Rectal smooth muscle tissue (tissue), 1 donor: ENCODE measurements around the gene MCL1.
A peak's percentile ranks its signal among the peaks of the same experiment; 100 is the strongest.
"Not testable (repeated sequence)": the region's sequence is repeated elsewhere in the genome, so short reads cannot be mapped to it uniquely, and the experiment has no call there.

ENCODE experiments used
- H3K27ac ChIP-seq: one replicate; pipeline ENCODE4 v1.7.0; 2013; ENCODE audit warnings: low read depth, low read length, inconsistent platforms
- H3K27me3 ChIP-seq: one replicate; pipeline ENCODE4 v1.7.0; 2013; ENCODE audit warnings: low read length; ENCODE audit not compliant: control insufficient read depth, insufficient read depth
- H3K36me3 ChIP-seq: one replicate; pipeline ENCODE4 v1.7.0; 2013; ENCODE audit warnings: low read length; ENCODE audit not compliant: control insufficient read depth, insufficient read depth
- H3K4me1 ChIP-seq: one replicate; pipeline ENCODE4 v1.7.0; 2013; ENCODE audit warnings: low read length; ENCODE audit not compliant: control insufficient read depth, insufficient read depth
- H3K4me3 ChIP-seq: one replicate; pipeline ENCODE4 v1.7.0; 2013; ENCODE audit warnings: low read length
- H3K9ac ChIP-seq: one replicate; pipeline ENCODE4 v1.7.0; 2013; ENCODE audit warnings: low read length

Gene MCL1

DNA sequence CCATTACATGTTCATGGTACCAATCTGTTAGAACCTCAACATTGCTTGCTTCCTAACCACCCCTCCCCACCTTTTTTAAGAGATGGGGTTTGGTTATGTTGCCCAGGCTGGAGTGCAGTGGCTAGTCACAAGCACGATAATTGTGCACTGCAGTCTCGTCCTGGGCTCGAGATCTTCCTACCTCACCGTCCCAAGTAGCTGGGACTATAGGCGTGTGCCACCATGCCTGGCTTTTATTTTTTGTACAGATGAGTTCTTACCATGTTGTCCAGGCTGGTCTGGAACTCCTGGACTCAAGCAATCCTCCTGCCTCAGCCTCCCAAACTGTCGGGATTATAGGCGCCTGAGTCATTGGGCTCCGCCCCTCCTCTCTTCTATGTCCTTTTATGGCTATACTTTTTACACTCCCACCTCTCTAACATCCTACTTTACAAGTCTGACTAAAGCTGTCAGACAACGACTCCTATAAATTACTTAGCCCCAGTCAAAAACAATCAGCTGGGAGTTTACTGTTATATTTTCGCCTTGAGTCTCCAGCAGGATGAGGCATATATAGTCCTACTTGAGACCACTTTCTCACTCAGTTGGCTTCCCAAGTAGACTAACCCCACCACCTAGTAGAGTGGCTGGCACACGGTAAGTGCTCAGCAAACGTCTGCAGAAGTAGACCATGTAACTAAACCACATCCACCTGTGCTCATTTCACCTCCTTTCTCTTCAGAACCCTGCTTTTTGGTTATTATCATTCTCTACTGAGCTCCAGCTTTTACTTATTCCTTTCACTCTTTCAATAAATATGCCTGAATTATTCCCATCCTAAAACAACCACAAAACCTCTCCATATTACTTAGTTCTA, 36.2 kb upstream of the MCL1 start:
- Histone ChIP-seq H3K4me1 (peaks cover 15% of the 10 kb centered on the region), H3K36me3 (no peaks in the 10 kb centered on the region), H3K27ac (no peak overlapping the region), H3K4me3 (no peak overlapping the region), H3K9ac (no peak overlapping the region), H3K27me3 (no peaks in the 10 kb centered on the region)

DNA sequence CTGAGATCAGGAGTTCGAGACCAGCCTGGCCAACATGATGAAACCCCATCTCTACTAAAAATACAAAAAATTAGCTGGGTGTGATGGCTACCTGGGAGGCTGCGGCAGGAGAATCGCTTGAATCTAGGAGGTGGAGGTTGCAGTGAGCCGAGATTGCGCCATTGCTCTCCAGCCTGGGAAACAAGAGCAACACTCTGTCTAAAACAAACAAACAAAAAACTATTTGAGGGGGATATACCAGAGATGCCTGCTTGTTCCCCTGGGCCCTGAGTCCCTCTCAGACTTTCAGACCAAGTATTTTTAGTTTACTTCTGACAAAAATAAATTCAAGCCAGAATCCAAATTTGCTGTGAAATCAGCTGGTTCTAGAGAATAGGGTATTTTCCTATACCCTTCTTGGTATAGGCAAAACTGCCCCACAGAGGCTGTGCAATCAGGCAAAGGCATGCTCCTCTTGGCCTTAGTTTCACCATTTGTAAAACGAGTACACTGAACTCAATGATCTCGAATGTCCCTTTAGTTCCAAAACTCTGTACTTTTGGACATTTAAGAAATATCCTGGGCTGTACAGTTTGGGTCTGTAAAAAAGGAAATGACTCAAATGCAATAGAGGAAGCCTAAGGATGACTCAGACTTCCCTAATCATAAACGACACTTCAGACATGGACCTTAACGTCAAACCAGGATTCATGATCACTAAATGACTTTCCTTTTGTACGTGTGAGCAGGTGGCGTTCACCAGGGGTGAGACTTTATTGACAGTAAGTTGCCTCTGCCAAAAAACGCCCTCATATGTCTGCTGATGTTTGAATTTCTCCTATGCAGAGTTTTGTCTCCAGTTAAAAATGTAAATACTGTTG, 33.9 kb upstream of the MCL1 start:
- no peaks in the 10 kb centered on the region for H3K36me3 ChIP-seq
- no peak overlapping the region for H3K9ac ChIP-seq
- peaks cover 10% of the 10 kb centered on the region for H3K4me1 ChIP-seq
- no peaks in the 10 kb centered on the region for H3K27me3 ChIP-seq
- peak overlapping the region; percentile 8 for H3K4me3 ChIP-seq
- H3K27ac ChIP-seq, result peak overlapping the region; percentile 76

DNA sequence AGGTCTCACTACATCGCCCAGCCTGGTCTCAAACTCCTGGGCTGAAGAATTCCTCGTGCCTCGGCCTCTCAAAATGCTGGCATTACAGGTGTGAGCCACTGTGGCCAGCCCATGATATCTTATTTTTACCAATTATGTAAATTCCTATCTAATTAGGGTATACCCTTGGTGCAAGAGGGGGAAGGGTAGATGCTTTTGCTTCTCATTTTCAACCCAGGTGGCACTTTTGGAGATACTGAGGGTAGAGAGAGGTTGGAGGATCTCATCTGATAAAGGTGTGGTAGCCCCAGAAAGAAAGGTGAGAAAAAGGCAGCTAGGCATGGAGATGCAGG, 32.6 kb upstream of the MCL1 start:
- H3K36me3 ChIP-seq, result no peaks in the 10 kb centered on the region
- no peak overlapping the region for H3K9ac ChIP-seq
- peaks cover 10% of the 10 kb centered on the region for H3K4me1 ChIP-seq
- H3K27me3 ChIP-seq, result no peaks in the 10 kb centered on the region
- peak overlapping the region; percentile 84 for H3K27ac ChIP-seq
- peak overlapping the region; percentile 19 for H3K4me3 ChIP-seq

DNA sequence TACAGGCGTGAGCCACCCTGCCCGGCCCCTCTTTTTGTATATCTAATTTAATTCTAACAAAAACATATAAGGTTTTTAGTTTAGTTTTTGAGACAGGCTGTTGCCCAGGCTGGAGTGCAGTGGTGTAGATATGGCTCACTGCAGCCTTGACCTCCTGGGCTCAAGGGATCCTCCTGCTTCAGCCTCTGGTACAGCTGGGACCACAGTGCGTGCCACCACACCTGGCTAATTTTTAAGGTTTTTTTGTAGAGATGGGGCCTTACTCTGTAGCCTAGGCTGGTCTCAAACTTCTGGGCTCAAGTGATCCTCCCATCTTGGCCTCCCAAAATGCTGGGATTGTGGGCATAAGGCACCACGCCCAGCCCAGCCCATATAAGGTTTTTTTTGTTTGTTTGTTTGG, 31.2 kb upstream of the MCL1 start:
- Histone ChIP-seq H3K4me1 (peaks cover 10% of the 10 kb centered on the region), H3K36me3 (no peaks in the 10 kb centered on the region), H3K4me3 (no peak overlapping the region), H3K27me3 (no peaks in the 10 kb centered on the region), H3K9ac (no peak overlapping the region), H3K27ac (peak overlapping the region; percentile 84)

DNA sequence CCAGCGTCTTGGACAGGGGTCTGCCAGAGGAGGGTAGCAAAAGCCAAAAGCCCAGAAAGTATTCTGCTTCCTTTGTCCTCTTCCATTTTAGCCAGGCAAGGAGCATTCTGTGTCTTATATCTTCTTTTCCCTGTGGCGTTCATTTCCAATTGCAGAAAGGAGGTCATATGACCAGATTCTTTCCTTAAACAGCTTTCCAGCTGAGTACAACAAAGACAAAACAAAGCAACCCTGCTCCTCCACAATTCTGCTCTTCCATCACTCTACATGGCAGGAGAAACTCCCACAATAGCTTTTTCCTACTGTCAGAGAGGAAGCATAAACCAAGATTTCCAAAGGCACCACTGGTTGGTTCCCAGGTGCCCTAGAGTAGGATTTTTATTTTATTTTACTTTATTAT, 30.3 kb upstream of the MCL1 start:
- Histone ChIP-seq H3K4me3 (peak overlapping the region; percentile 33), H3K27me3 (no peaks in the 10 kb centered on the region), H3K4me1 (peaks cover 10% of the 10 kb centered on the region), H3K9ac (no peak overlapping the region), H3K27ac (peak overlapping the region; percentile 74), H3K36me3 (no peaks in the 10 kb centered on the region)

DNA sequence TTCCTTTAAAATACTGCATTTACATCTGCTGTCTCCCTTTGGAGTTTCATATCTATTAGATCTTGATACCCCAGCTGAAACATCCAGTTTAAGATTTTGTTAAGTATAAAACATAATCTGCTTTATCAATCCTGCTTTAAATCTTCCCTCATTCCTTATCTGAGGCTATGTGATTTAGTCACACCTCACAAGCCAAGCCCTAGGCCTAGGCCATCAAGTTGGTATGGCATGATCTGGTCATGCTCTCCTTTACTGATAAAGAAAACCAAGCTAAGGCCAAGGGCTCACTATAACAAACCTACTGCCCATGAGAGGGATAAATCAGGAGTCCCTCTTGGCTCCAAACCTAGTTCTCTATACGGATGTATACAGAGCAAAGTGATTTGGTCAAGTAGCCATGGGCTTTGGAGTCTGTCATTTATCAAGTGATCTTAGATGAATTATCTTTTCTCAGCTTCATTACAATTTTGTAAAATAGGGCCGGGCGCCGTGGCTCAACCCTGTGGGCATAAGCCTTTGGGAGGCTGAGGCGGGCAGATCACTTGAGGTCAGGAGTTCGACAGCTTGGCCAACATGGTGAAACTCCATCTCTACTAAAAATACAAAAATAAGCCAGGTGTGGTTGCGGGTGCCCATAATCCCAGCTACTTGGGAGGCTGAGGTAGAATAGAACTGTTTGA, 27.2 kb upstream of the MCL1 start:
- Histone ChIP-seq H3K36me3 (no peaks in the 10 kb centered on the region), H3K9ac (no peak overlapping the region), H3K27me3 (no peaks in the 10 kb centered on the region), H3K4me1 (peaks cover 13% of the 10 kb centered on the region), H3K27ac (no peak overlapping the region), H3K4me3 (no peak overlapping the region)

DNA sequence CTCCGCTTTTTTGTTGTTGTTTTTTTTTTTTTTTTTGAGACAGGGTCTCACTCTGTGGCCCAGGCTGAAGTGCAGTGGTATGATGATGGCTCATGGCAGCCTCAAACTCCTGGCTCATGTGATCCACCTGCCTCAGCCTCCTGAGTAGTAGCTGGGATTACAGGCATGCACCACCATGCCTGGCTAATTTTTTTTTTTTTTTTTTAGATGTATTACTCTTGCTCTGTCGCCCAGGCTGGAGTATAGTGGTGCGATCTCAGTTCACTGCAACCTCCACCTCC, 26.0 kb upstream of the MCL1 start:
- H3K4me3 ChIP-seq, H3K9ac ChIP-seq, H3K27ac ChIP-seq, H3K27me3 ChIP-seq, H3K36me3 ChIP-seq: not testable (repeated sequence)
- peaks cover 10% of the 10 kb centered on the region for H3K4me1 ChIP-seq

DNA sequence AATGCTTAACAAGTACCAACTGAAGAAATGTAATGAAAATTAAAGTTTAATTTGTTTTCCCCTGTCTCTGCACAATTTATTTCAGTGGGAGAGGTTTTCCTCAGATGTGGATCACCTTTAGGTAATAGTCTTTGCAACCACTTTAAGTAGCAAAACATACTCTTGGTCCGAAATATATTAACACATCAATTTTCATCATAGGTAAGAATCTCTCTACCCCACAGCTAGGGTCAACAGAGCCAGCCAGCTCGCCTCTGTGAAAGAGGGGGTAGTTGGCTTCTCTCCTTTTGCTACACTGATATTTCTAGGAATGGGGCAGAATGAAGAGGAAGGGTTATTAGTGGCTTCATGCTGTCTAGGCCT, 24.8 kb upstream of the MCL1 start:
- H3K27ac ChIP-seq, result peak overlapping the region; percentile 65
- H3K4me3 ChIP-seq, result no peak overlapping the region
- H3K4me1 ChIP-seq, result peaks cover 3% of the 10 kb centered on the region
- H3K9ac ChIP-seq, result no peak overlapping the region
- H3K36me3 ChIP-seq, result no peaks in the 10 kb centered on the region
- H3K27me3 ChIP-seq, result no peaks in the 10 kb centered on the region

DNA sequence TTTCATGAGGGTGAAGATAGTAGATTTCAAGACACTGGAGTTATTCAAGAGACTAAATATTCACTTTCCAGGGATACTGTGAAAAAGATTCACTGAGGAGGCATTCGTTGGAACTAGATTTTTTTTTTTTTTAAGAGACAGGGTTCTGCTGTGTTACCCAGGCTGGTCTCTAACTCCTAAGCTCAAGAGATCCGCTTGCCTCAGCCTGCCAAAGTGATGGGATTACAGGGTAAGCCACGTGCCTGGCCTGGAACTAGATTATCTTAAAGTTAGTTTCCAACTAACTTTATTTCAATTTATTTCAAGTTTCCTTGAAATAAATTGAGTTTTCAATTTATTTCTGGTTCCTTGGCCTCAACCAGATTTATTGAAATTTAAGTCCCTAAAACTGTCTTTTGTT, 24.3 kb upstream of the MCL1 start:
- Histone ChIP-seq H3K27me3 (no peaks in the 10 kb centered on the region), H3K4me3 (no peak overlapping the region), H3K4me1 (peaks cover 3% of the 10 kb centered on the region), H3K9ac (no peak overlapping the region), H3K27ac (no peak overlapping the region), H3K36me3 (no peaks in the 10 kb centered on the region)

DNA sequence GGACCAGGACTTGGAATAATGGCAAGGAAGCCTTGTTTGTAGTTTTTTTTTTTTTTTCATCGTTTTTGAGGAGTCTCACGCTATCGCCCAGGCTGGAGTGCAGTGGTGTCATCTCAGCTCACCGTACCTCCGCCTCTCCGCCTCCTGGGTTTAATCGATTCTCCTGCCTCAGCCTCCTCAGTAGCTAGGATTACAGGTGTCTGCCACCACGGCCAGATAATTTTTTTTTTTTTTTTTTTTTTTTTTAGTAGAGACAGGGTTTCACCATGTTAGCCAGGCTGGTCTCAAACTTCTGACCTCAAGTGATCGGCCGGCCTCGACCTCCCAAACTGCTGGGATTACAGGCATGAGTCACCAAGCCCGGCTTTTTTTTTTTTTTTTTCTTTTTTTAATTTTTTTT, 23.0 kb upstream of the MCL1 start:
- H3K27me3 ChIP-seq, H3K4me1 ChIP-seq, H3K27ac ChIP-seq, H3K36me3 ChIP-seq, H3K9ac ChIP-seq, H3K4me3 ChIP-seq: not testable (repeated sequence)

DNA sequence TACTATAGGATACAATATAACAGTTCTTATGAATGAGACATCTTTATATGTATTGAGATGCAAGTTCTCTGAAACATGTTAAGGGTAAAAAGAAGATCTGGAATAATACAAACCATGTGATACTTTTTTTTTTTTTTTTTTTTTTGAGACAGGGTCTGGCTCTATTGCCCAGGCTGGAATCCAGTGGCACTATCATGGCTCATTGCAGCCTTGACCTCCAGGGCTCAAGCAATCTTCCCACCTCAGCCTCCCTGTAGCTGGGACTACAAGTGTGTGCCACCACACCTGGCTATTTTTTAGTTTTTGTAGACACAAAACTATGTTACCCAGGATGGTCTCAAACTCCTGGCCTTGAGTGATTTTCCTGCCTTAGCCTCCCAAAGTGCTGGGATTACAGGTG, 22.1 kb upstream of the MCL1 start:
- no peak overlapping the region for H3K27ac ChIP-seq
- no peak overlapping the region for H3K4me3 ChIP-seq
- no peaks in the 10 kb centered on the region for H3K36me3 ChIP-seq

DNA sequence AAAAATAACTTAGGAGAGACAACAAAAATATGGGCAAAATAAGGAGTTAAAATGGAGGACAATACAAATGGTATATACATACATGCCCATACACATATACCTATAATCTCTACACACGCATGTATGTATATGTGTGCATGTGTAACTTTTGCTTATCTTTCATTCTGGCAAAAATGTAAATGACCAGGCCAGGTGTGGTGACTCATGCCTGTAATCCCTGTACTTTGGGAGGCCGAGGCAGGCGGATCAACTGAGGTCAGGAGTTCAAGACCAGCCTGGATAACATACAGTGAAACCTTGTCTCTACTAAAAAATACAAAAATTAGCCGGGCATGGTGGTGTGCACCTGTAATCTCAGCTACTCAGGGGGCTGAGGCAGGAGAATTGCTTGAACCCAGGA, 18.9 kb upstream of the MCL1 start:
- H3K27me3 ChIP-seq, H3K27ac ChIP-seq, H3K9ac ChIP-seq, H3K4me3 ChIP-seq, H3K36me3 ChIP-seq, H3K4me1 ChIP-seq: not testable (repeated sequence)

More for the DNA sequence above, 22.1 kb upstream of the MCL1 start:
- Histone ChIP-seq H3K27me3 (no peaks in the 10 kb centered on the region), H3K9ac (no peak overlapping the region), H3K4me1 (peaks cover 3% of the 10 kb centered on the region)
